LNCaP clone FGC (cell line): ENCODE data around the gene PNMA8C.
"Not testable (repeated sequence)": the region's sequence is repeated elsewhere in the genome, so short reads cannot be mapped to it uniquely, and the experiment has no call there.

Experiments
- DNase-seq: peaks from one replicate; pipeline ENCODE4 v3.0.0-alpha.2; 2011; ENCODE audit warnings: low read depth
- H3K4me3 ChIP-seq: 2 replicates; pipeline ENCODE4 v1.5.1; 2011; ENCODE audit warnings: mild to moderate bottlenecking, low read depth, low read length, control low read depth
- TF ChIP-seq, protein P1 (sequence below): IDR thresholded peaks from 2 replicates; pipeline ENCODE4 v1.5.1; 2012; ENCODE audit warnings: mild to moderate bottlenecking; ENCODE audit not compliant: control insufficient read depth, insufficient read depth; ENCODE audit errors: extremely low read depth

Gene PNMA8C

DNA sequence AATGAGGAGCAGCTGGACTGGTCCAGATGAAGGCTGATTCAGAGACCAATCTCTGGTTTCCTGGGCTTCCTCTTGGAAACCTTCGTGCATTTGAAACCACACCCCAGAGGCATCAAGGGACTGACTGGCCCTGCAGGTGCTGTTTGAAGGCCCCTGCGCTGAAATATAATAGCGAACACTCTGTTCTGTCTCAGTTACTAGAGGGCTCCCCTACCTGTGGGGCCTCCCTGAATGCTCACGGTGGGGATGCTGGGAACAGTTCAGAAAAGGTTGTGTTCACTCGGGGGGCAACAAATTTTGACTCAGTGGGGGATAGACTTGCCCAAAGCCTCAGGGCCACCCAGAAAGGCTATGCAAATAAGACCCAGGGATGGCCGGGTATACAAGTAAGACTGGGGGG lies 21.8 kb downstream of the PNMA8C start:
- TF ChIP-seq, protein P1, sequence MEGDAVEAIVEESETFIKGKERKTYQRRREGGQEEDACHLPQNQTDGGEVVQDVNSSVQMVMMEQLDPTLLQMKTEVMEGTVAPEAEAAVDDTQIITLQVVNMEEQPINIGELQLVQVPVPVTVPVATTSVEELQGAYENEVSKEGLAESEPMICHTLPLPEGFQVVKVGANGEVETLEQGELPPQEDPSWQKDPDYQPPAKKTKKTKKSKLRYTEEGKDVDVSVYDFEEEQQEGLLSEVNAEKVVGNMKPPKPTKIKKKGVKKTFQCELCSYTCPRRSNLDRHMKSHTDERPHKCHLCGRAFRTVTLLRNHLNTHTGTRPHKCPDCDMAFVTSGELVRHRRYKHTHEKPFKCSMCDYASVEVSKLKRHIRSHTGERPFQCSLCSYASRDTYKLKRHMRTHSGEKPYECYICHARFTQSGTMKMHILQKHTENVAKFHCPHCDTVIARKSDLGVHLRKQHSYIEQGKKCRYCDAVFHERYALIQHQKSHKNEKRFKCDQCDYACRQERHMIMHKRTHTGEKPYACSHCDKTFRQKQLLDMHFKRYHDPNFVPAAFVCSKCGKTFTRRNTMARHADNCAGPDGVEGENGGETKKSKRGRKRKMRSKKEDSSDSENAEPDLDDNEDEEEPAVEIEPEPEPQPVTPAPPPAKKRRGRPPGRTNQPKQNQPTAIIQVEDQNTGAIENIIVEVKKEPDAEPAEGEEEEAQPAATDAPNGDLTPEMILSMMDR: no peak
- DNase-seq: no peak
- H3K4me3 ChIP-seq: no peak overlapping the region

DNA sequence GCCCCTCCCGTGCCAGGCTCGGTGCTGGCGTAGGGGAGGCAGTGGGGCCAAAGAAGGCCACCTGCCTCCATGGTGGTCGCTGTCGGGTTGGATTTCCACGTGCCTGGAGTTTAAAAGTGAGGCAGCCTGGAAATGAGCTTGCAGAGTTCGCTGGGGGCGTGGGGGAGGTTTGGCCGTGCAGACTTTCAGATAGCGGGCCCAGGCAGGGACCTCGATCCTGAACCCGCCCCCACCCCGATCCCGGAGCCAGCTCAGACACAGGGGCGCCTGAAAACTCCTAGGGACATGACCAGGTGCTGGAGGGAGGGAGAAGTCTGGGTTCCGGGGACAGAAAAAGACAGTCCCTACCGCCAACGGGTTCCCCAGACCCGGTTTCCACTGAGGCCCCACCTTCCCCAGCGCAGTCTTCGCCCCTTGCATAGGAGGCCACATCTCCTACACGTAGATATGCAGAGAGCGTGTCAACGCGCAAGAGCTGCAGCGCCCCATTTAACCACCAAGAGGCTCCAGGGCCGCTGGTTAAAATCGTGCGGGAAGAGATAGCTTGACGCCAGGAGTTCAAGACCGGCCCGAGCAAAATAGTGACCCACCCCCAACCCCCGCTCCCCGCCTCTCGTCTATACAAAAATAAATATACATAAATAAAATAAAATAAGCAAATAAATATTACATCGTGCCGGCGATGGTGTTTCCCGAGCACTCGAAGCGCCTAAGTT lies 23.8 kb downstream of the PNMA8C start:
- TF ChIP-seq, protein P1: no peak
- no peak for DNase-seq
- H3K4me3 ChIP-seq: no peak overlapping the region

DNA sequence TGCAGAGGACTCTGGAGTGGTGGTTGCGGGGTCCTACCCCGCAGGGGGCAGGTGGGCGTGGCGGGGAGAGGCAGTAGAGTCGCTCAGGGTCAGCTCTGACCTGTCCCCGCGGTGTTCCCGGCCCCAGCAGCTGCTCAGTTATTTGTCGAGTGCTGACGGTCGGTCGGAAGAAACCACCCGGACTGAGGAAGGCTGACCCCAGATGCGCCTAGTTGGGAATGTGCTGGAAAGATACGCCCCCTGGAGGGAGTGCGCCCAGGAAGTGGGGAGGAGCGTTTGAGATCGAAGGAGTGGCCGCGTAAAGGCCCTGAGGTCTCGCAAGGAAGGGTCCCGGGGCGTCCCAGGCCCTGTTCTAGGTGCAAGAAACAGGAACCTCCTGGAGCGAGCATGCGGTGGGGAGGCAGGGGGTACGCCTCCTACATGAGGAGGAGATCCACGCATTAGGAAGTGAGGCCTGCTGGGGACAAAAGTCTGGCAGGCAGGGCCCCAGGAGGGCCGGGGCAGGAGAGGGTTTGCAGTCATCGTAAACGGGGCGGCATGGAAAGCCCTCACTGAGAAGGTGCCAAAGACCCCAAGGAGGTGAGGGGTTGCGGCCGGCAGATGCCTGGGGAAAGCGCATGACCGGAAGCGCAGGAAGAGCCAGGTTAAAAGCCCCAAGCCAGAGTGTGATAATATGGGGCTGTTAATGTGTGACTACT lies 24.5 kb downstream of the PNMA8C start:
- no peak for DNase-seq
- TF ChIP-seq, protein P1: no peak
- no peak overlapping the region for H3K4me3 ChIP-seq

DNA sequence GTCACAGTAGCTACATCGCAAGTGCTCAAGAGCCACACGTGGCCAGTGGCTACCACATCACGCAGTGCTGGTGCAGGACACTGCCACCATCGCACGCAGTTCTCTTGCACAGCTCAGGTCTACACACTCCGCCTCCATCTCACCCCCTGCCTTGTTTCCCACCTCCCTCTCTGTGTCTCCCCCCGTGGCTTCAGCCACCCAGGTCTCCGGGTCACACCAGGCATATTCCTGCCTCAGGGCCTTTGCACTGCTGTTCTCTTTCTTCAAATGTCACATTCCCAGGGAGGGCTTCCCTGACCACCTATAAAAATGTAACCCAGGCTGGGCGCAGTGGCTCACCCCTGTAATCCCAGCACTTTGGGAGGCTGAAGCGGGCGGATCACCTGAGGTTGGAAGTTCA lies 26.0 kb downstream of the PNMA8C start:
- H3K4me3 ChIP-seq: no peak overlapping the region
- DNase-seq: no peak
- TF ChIP-seq, protein P1: no peak

DNA sequence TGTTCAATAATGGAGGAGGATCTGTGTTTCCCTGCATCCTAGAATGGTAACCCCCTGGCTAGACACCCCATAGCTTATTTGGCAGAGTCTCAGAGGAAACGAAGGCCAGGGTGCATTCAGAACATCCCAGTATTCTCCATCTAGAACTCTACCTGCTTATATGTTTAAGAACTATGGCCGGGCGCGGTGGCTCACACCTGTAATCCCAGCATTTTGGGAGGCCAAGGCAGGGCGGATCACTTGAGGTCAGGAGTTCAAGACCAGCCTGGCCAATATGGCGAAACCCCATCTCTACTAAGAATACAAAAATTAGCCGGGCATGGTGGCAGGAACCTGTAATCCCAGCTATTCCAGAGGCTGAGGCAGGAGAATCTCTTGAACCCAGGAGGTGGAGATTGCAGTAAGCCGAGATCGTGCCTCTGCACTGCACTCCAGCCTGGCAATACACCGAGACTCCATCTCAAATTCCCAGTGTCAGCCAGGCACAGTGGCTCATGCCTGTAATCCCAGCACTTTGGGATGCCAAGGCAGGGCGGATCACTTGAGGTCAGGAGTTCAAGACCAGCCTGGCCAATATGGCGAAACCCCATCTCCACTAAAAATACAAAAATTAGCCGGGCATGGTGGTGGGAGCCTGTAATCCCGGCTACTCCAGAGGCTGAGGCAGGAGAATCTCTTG lies 30.8 kb downstream of the PNMA8C start:
- not testable (repeated sequence) for DNase-seq, H3K4me3 ChIP-seq

GRCh38 chr19:46394402-46394797 lies 34.3 kb downstream of the PNMA8C start:
- TF ChIP-seq, protein P1: no peak

More at GRCh38 chr19:46394402-46394797, 34.3 kb downstream of the PNMA8C start:
- H3K4me3 ChIP-seq: no peak overlapping the region
- DNase-seq: no peak
